Upper lobe of right lung (tissue), 1 donor: ENCODE measurements around the gene POU2F3. TPM values are rescaled to one million over a fixed set of nuclear protein-coding genes. Genes with fewer than 3 reads are reported as not detected.

Experiments used
- ATAC-seq: fragments of 200-7000 bp; cut with Tn5 transposase; one replicate; pipeline ENCODE4 v1.9.1; 2020; ENCODE audit warnings: mild to moderate bottlenecking, moderate library complexity
- DNase-seq: peaks from one replicate; pipeline ENCODE4 v3.0.0-alpha.2; 2020
- H3K27ac ChIP-seq: fragments of 200-600 bp; one replicate; pipeline ENCODE4 v1.8.0; 2022
- H3K27me3 ChIP-seq: fragments of 200-600 bp; one replicate; pipeline ENCODE4 v1.8.0; 2022; ENCODE audit warnings: mild to moderate bottlenecking
- H3K36me3 ChIP-seq: fragments of 200-600 bp; one replicate; pipeline ENCODE4 v1.8.0; 2022
- H3K4me1 ChIP-seq: fragments of 200-600 bp; one replicate; pipeline ENCODE4 v1.8.0; 2022
- H3K4me3 ChIP-seq: fragments of 200-600 bp; one replicate; pipeline ENCODE4 v1.8.0; 2022; ENCODE audit warnings: mild to moderate bottlenecking
- H3K9me3 ChIP-seq: fragments of 200-600 bp; one replicate; pipeline ENCODE4 v1.8.0; 2022
- CTCF ChIP-seq: fragments of 200-600 bp; IDR thresholded peaks from one replicate; pipeline ENCODE4 v1.8.0; 2022; ENCODE audit warnings: antibody characterized with exemption
- intact Hi-C: fragments of 100-400 bp; cut with DNase I; formaldehyde crosslinking; loops from one replicate; pipeline ENCODE4 v1.11.0; 2022
- total RNA-seq: library from RNA; stranded (reverse); fragmentation: NEBNext Ultra II Directional; extraction: Animal tissue kit (Norgen Biotek cat#: 25700); gene quantifications from one replicate; pipeline ENCODE4 v1.2.1, GENCODE V29; 2021
- donor health status: DM: no; HTN: yes; CAD: no; lungs with severe emphysema.

Gene POU2F3
- total RNA-seq, 1 donor from 2014 or later, result 3.0 TPM

- H3K36me3 ChIP-seq, result no peaks in the 10 kb centered on the region
- intact Hi-C loops, result no loop called here
- H3K27ac ChIP-seq, result no peak overlapping the region
- no peaks in the 10 kb centered on the region for H3K9me3 ChIP-seq
- DNase-seq (no peak), ATAC-seq (no peak)
- H3K4me3 ChIP-seq, result no peak overlapping the region
- H3K4me1 ChIP-seq, result peaks cover 4% of the 10 kb centered on the region
- TF ChIP-seq CTCF, result no peak
- H3K27me3 ChIP-seq, result no peaks in the 10 kb centered on the region
Observed at GRCh38 chr11:120365512-120365911, 125.6 kb downstream of the POU2F3 start.

Other genes with a start within 250 kb of the POU2F3 start
- 3.4 TPM for gene TRIM29, start 102.0 kb upstream of the POU2F3 start, total RNA-seq
- gene OAF, start 29.1 kb upstream of the POU2F3 start, total RNA-seq, result 19.8 TPM
- 4.2 TPM for gene TLCD5, start 85.2 kb downstream of the POU2F3 start, total RNA-seq
- 132 TPM for gene ARHGEF12, start 96.3 kb downstream of the POU2F3 start, total RNA-seq